ENCODE data around the gene SLC1A6.

DNA sequence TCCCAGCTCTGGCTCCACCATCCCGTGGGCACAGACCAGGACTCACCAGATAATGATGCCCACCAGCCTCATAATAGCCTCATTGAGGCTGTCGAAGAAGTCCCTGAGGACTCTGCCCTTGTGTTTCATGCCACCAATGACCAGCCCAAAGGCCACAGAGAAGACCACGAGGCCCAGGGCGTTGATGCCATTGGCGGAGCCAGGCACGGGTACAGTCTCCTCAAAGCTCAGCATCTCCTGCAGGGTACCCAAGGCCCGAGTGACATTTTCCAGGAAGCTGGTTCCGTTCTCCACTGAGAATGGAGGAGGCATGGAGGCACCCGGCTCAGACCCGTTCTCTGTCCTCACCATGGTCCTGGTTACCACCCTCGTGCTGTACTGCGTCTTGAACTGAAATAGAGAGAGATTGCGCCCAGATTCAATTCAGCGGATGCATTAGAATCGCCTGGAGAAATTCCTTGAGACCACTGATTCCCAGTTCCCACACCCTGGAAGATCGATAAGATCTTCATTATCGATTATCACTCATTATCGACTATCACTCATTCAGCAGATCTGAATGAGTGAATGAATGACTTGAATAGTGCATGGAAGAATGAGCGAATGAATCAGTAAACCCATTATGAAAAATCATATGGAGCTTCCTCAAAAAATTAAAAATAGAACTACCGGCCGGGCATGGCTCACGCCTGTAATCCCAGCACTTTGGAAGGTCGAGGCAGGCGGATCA is 17.5 kb downstream of the SLC1A6 start:
- TF ChIP-seq CTCF (conservative IDR thresholded peaks at IDR 0.05) (no peak), ZFX (IDR thresholded peaks at IDR 0.05) (no peak)
